GM18867 (cell line): ENCODE data around the gene DXO.
"Not testable (repeated sequence)": the region's sequence is repeated elsewhere in the genome, so short reads cannot be mapped to it uniquely, and the experiment has no call there.

ENCODE experiments used
- ATAC-seq: cut with Tn5 transposase; IDR thresholded peaks from one replicate; pipeline ENCODE4 v1.9.1; 2021; ENCODE audit warnings: mild to moderate bottlenecking, moderate library complexity; ENCODE audit not compliant: unreplicated experiment

Gene DXO

GRCh38 chr6:31971993-31972708, at the start of gene DXO:
Gene DXO (minus strand): TSS chr6:31972138. CDS start chr6:31971675, 463 bp downstream.
- ATAC-seq, result peak; percentile 87

DNA sequence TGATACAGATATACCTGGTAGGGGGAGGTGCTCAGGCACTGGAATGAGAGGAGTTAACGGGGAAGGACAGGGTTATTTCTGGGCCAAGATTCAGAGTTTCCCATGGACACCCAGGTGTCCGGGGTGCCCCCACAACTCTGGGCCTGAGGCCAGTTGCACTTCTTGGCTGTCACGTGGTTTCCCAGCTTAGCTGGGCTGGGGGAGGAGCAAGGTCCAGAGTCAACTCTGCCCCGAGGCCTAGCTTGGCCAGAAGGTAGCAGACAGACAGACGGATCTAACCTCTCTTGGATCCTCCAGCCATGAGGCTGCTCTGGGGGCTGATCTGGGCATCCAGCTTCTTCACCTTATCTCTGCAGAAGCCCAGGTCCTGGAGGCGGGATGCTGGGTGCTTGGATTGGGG, 42.6 kb upstream of the DXO start, which contains the start of gene C4B:
TSS of gene C4B (plus strand) at position 249 of the 400 bp plus-strand sequence. CDS start at position 300, 51 bp downstream.
- not testable (repeated sequence) for ATAC-seq

DNA sequence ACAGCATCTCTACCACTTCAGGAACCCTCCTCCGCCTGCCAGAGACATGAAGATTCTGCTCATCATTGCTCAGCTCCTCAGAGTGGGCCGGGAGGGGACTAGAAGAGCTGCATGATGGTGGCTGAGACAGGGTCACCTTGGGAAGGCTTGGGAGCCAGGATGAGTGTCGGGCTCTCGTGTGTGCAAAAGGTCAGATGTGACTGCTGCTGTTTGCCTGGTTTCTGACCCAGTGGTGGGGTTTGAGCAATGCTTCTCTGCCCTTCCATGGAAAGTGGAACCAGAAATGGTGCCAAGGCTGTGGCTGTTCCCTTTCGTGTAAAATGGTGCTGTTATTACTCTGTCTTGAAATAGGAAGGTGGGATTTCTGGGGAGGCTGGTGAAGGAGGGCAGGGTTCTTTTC, 41.8 kb upstream of the DXO start:
- not testable (repeated sequence) for ATAC-seq

GRCh38 chr6:32012941-32013617, 41.1 kb upstream of the DXO start:
- ATAC-seq, result not testable (repeated sequence)

- not testable (repeated sequence) for ATAC-seq
These were observed 39.1 kb upstream of the DXO start for GRCh38 chr6:32010856-32011530.

DNA sequence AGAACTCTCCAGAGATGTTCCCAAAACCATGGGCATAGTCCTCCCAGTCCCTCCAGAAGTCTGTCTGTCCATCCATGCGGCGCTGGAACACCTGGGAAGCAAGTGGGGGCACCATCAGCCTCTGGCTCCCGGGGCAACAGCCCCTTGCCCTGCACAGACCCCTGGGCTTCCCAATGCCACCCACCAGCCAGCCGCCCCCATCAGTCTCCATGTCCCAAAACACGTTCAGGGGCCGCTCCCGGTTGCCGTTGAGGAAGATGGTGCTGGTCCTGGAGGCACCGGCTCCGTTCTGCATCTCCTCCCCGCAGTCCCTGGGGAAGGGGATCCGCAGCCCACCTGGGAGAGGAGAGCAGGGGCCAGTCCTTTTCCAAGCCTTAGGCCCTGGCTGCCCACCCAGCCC, 37.6 kb upstream of the DXO start:
- not testable (repeated sequence) for ATAC-seq

DNA sequence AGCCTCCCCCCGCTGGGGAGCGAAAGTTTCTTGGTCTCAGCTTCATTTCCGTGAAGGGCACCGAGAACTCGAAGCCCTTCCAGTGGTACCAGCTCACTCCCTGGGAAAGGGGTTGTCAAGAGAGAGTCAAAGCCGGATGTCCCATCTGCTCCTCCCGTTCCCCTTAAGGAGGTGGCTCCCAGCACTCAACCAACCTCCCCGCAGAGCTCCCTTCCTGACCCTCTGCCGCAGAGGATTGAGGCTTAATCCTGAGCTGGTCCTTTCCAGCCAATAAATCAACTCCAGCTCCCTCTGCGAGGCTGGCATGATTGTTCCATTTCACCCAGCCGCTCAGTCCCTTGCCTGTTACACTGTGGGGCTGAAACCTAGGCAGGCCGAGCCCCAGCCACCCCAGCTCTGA, 36.7 kb upstream of the DXO start:
- ATAC-seq, result not testable (repeated sequence)

- ATAC-seq, result not testable (repeated sequence)
These were observed 36.1 kb upstream of the DXO start for GRCh38 chr6:32008037-32008436.

DNA sequence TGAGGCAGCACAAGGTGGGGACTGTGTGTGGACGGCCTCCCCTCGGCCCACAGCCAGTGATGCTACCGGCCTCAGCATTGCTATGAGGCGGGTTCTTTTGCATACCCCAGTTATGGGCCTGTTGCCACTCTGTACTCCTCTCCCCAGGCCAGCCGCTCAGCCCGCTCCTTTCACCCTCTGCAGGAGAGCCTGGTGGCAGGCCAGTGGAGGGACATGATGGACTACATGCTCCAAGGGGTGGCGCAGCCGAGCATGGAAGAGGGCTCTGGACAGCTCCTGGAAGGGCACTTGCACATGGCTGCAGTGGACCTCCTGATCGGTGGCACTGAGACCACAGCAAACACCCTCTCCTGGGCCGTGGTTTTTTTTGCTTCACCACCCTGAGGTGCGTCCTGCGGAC, 35.1 kb upstream of the DXO start:
- not testable (repeated sequence) for ATAC-seq

DNA sequence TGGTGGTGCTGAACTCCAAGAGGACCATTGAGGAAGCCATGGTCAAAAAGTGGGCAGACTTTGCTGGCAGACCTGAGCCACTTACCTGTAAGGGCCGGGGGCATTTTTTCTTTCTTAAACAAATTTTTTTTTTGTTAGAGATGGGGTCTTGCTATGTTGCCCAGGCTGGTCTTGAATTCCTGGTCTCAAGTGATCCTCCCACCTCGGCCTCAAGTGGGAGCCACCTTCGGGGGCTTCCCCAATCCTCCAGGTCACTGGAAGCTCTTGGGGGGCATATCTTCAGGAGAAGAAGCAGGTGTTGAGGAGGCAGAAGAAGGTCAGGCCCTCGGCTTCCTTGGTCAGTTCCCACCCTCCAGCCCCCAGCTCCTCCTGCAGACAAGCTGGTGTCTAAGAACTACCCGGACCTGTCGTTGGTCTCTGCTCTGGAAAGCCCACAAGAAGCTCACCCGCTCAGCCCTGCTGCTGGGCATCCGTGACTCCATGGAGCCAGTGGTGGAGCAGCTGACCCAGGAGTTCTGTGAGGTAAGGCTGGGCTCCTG, 34.1 kb upstream of the DXO start:
- ATAC-seq, result not testable (repeated sequence)

GRCh38 chr6:32005538-32005880, 33.6 kb upstream of the DXO start:
- not testable (repeated sequence) for ATAC-seq

DNA sequence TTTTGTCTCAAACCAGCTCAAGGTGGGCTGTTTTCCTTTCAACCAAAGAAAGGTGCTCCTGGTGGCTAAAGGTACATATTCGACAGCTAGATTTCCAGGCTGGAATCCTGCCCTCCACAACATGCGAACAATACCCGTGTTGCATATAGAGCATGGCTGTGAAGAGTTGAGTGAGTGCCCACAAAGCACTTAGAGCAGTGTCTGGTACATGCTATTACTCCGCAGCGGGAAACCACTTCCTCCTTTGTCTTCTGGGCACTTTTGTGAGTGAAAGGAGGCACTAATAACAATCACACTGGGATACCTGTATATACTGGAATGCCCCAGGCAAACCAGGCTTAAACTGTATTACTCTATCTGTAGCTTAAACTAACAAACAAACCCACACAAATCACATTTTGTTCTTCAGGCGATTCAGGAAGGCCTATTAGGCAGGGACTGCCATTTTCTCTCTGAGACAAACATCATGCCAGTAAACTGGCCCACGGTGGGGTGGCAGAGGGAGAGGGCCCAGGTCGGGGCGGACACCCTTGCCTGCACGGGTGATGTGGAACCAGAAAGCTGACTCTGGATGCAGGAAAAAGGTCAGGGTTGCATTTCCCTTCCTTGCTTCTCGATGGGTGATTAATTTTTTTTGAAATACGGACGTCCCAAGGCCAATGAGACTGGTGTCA, 33.1 kb upstream of the DXO start:
- ATAC-seq, result not testable (repeated sequence)

GRCh38 chr6:32004393-32004792, 32.5 kb upstream of the DXO start:
- not testable (repeated sequence) for ATAC-seq

DNA sequence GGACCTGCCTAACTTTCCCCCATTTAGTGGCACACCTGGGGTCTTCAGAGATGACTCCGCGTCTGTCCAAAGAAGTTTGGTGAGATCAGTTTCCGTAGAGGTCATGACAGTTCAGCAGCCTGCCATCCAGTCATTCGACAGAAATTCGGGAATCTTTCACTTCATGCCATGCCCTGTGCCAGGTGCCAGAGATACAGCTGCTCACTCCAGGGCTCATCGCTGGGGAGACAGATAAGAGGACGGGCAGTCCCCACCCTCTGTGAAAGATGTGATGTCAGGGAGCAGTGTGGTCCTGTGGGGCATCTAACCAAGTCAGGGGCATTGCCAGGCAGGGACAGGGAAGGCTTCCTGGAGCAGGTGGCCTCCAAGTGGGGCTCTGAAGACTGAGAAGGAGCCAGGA, 31.4 kb upstream of the DXO start:
- not testable (repeated sequence) for ATAC-seq

- not testable (repeated sequence) for ATAC-seq
These were observed 30.8 kb upstream of the DXO start for GRCh38 chr6:32002546-32003268.

GRCh38 chr6:31996385-31996784, 24.4 kb upstream of the DXO start:
- not testable (repeated sequence) for ATAC-seq

- not testable (repeated sequence) for ATAC-seq
These were observed 22.5 kb upstream of the DXO start for GRCh38 chr6:31994421-31994820.

DNA sequence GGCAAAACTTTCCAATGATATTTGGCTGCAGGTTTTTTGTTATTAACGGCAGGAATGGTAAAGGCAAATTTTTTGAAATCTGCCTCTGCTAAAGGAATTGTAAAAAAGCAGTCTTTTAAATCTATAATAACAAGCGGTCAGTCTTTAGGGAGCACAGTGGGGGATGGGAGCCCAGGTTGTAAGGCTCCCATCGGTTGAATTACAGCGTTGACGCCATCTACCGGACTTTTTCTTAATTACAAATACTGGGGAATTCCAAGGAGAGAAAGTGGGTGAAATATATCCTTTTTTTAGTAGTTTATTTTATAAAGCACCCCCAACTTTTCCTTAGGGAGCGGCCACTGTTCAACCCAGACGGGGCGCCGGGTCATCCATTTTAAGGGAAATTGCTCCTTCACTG, 17.4 kb upstream of the DXO start:
- ATAC-seq, result not testable (repeated sequence)

- ATAC-seq, result not testable (repeated sequence)
These were observed 9.8 kb upstream of the DXO start, which contains the start of gene C4A for GRCh38 chr6:31981744-31982143. Gene C4A (plus strand): TSS chr6:31982057. CDS start chr6:31982108, 51 bp downstream.

DNA sequence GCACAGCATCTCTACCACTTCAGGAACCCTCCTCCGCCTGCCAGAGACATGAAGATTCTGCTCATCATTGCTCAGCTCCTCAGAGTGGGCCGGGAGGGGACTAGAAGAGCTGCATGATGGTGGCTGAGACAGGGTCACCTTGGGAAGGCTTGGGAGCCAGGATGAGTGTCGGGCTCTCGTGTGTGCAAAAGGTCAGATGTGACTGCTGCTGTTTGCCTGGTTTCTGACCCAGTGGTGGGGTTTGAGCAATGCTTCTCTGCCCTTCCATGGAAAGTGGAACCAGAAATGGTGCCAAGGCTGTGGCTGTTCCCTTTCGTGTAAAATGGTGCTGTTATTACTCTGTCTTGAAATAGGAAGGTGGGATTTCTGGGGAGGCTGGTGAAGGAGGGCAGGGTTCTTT, 9.1 kb upstream of the DXO start:
- not testable (repeated sequence) for ATAC-seq
